CD4-positive, alpha-beta T cell treated with Interleukin-1 beta for 1 hour (primary cell): ENCODE results near the gene C19orf33.

Source experiments
- DNase-seq, 2 donors: peaks; one replicate each; pipeline ENCODE4 v3.0.0-alpha.2; 2020 to 2022

C19orf33 gene

DNA sequence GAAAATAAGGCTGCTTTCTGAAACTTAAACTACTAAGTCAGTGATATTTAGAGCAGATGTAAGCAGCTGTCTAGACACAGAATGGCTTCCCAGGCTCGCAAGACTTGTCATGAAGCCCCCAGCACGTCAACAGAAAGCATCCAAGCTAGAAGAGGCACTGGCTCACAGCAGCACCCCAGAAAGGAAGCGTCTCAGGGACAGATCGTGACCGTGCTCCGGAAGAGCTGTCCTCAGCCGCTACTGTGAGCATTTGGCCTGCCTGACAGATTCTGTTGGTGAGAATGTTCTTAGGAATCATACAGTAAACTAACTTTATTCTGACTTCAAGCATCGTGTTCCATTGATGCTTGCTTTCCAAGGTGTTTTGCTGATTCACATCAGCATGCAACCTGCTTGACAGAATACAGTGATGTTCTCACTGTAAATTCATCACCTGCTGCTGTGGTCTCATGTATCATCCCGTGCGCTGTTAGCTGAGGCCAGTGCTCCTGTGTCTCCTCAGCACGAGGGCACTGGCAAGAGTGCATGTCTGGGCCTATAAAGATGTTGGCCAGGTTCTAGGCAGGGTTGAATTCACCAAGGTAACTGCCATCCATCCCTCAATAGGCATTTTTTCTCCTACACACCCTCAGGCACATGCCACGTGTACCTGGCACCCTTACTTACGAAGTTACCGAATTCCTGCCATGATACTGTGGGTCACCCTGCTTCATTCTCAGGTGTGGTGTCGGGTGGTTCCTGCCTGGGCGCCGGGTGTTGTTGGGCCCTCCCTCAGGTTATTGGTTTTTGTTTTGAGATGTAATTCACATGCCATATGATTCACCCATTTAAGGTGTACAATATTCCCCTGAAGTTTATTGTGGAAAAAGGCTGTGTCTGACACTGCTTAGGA, 23.8 kb upstream of the C19orf33 start:
- no peak for DNase-seq

DNA sequence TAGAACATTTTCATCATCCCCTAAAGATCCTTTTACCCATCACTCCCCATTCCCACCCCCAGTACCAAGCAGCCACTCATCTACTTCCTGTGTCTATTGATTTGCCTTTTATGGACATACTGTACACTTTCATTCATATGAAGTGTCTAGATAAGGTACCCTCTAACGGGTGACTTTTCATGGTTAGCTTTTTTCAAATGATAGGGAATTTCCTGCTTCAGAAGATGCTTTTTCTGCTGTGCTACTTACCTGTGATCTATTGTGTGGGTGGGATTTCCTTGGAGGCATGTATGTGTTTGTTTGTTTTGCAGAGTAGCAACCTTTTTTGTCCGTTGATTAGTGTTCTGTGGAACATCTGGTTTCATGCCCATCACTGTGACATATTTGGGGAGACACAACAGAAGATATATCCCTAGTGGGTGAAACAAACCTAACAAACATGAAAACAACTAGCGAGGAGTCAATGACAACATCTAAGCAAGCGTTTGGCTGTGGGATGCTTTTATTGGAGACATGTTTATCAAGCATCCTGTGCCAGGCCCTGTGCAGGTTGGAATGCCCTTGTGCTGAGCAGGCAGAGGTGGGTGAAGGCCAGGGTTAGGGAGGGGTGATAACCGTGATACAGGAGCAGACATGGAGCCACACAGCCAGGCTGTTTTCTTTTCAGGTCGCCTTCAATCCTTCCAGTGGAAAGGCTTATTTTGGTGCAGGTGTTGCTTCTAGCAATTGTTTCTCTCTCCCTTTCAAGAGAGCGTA, 22.1 kb upstream of the C19orf33 start:
- DNase-seq: no peak

GRCh38 chr19:38283271-38283670, 20.8 kb upstream of the C19orf33 start:
- no peak for DNase-seq

DNA sequence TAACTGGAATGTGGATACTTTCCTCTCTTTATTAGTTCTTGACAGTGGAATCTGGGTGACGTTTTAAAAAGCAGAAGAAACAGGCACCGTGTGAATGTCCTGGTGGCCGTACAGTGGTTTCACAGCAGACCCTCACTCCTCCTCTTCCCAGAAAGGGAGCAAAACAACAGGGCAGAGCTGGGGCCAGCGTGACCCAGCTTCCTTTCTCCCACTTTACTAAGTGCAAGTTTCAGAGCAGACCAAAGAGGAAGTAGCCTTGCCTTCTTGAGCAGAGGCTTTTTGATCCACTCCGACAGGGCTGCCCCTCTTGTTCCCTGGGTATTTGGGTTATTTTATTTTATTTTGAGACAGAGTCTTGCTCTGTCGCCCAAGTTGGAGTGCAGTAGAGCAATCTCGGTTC, 19.6 kb upstream of the C19orf33 start:
- no peak for DNase-seq

GRCh38 chr19:38285567-38285966, 18.5 kb upstream of the C19orf33 start:
- DNase-seq: no peak

- DNase-seq: peak in 1 of 2 donors; percentile 39
These were observed 16.4 kb upstream of the C19orf33 start for GRCh38 chr19:38287604-38288003.

DNA sequence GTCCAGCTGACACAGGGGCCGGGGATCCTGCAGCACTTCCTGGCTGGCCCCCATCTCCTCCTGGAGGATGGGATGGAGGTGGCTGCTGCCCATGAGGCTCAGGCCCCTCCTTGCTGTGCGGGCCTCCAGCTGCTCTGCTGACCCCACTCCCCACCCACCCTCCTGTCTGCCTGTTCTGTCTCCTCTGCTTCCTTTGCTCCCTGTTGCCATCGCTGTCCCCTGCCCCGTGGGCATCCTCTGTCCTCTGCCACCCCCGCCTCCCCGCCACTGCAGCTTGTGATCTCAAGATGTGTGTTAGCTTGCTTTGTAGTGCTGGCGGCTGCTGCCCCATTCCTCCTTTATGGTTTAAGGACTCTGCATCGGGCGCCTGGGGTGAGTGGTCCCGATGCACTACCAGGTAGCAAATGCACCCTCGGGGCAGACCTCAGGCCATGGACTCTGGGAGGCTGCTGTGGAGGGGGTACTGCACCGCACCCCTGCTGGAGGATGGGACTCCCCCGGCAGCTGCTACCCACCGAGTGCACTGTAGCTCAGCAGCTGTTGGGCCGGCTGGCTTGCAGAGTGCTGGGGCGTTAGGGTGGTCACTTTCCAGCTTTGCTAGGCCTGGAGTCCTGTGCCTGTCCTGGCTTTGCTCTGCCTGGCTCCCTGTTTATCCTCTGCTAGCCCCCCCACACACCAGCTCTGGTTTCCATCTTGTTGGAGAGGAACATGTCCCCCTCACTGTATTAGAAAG, 15.8 kb upstream of the C19orf33 start:
- DNase-seq: no peak

GRCh38 chr19:38289955-38290354, 14.1 kb upstream of the C19orf33 start:
- DNase-seq: no peak

- no peak for DNase-seq
These were observed 13.4 kb upstream of the C19orf33 start for GRCh38 chr19:38290631-38291147.

GRCh38 chr19:38291855-38292254, 12.2 kb upstream of the C19orf33 start:
- DNase-seq: no peak

- DNase-seq: no peak
These were observed 10.8 kb upstream of the C19orf33 start for GRCh38 chr19:38293281-38293680.

DNA sequence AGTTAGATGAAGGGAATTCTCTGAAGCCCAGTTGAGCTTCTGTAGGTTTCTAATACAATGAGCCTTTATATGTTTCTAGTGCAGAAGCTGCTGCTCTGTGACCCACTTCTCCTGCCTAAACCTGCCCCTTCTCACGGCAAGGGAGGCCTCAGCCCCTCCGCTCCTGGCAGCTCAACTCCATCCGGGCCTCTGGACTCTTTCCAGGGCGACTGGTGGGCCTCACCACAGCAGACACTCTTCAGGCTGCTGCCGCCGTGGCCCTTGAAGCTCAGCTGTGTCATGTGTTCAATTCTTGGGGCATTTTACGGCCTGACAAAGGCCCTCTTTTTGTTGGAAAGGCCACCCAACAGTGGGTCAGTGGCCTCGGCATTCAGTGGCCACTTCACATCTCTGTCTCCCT, 10.0 kb upstream of the C19orf33 start:
- DNase-seq: no peak

- DNase-seq: no peak
These were observed 5.0 kb upstream of the C19orf33 start for GRCh38 chr19:38298821-38299680.

DNA sequence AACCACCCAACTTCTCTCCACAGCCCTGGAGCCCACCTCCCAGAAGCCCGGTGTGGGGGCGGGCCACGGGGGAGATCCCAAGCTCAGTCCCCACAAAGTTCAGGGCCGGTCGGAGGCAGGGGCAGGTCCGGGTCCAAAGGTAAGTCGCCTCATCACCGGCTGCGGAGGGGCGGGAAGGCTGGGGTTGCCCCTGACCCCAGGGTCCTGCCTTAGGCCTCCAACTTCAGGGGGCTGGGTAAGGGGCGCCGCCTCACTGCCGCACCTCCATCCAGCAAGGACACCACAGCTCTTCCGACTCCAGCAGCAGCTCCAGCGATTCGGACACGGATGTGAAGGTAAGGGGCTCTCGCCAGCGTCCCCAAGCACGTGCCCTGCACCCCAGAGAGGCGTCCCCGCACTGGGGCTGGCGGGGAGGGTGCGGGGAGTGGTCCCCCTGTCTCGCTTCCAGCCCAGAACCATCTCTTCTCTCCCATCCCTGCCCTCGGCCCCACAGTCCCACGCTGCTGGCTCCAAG, 358 bp downstream of the C19orf33 start:
- DNase-seq: no peak

GRCh38 chr19:38304866-38305429, 897 bp downstream of the C19orf33 start:
- no peak for DNase-seq

DNA sequence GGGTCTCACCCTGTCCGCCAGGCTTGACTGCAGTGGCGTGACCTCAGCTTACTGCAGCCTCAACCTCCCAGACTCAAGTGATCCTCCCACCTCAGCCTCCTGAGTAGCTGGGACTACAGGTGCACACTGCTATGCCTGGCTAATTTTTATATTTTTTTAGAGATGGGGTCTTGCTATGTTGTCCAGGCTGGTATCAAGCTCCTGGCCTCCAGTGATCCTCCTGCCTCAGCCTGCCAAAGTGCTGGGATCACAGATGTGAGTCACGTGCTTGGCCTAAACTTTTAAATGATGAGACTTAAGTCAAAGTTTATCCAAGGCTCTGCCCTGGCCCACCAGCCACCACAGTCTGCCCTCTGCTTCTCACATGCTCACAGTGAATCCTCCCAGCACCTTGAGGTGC, 2.2 kb downstream of the C19orf33 start:
- no peak for DNase-seq

DNA sequence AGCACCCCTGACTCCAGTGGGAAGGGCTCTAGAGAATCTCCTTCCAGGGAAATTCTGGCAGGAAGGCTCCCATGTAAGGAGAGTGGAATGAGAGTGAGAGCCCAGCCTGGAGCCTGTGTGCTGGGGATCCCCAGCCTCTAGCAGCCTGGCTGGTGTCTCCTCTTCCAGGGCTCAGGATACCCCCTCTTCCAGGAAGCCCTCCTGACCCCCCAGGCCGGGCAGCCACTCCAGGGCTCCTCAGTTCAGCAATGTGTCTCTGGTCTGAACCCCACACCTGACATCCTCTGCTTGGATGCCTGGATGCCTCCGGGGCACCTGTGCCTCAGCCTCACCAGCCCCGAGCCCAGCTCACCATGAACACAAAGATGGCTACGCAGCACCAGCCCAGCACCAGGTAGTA, 3.0 kb downstream of the C19orf33 start:
- no peak for DNase-seq

- DNase-seq: no peak
These were observed 3.5 kb downstream of the C19orf33 start for GRCh38 chr19:38307597-38307996.

DNA sequence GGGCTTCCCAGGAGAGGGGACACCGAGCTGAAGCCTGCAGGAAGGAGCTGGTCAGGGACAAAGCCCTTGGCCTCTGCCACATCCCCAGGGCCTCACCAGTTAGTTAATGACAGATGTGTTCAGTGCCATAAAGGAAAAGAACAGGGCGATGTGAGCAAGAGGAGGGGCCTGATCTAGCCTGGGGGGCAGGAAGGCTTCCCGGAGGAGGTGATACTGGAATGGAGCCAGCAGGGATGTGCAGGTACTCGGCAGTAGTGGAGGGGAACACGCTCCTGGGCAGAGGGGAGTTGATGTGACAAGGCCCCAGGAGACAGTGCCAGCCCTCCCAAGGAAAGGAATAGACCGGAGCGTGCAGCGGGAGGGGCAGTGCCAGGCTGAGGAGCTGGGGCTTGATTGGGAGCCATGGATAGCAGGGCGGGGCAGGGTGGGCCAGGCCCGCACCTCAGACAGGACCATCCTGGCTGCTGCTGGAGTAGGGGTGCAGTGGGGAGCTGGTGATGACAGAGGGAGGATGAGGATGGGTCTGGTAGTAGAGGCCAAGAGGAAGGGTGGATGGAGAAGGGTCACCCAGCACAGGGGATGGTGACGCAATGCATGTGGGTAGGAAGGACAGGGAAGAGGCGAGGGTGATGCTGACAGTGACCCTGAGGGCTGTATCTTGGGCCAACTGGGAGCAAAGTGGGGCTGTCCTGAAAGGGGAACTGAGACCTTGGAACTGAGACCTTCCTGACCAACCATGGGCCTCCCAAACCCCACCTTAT, 4.1 kb downstream of the C19orf33 start:
- no peak for DNase-seq

GRCh38 chr19:38308926-38309614, 5.0 kb downstream of the C19orf33 start:
- no peak for DNase-seq
